HG03066 (cell line): ENCODE data around the gene DCST1.

Experiments used
- ATAC-seq: cut with Tn5 transposase; IDR thresholded peaks from one replicate; pipeline ENCODE4 v1.9.1; 2021; ENCODE audit warnings: low read depth; ENCODE audit not compliant: unreplicated experiment

Gene DCST1

DNA sequence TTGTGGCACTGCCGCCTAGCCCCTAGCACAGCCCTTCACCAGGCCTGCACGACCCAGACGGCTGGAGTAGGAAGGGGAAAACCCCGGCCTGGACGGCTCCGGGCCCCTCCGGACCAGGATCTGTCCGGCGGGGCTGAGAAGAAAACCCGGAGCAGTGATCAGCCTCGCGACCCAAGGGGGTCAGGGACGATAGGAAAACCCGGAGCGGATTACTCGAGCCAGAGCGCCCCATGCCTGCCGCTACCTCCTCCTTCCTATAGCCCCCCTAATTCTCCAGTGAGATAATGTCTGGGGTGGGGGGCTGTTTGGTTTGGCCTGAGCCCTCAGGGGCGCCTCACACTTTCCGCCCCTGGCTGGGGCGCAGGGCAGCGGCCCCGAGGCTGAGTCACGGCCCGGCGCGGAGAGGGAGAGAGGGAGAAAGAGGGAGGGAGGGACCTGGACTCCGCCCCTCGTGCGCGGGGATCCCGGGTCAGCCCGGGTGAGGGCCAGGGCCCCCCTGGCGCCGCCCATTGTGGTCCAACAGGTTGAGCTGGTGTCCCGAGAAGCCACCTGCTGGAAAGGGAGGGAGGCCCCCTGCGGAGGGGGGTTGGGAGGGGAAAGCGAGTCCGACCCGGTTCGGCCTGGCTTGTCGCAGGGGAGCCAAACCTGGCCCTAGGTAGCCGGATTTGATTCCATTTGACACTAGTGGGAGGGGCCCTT is 32.7 kb upstream of the DCST1 start:
- ATAC-seq = peak; percentile 38

DNA sequence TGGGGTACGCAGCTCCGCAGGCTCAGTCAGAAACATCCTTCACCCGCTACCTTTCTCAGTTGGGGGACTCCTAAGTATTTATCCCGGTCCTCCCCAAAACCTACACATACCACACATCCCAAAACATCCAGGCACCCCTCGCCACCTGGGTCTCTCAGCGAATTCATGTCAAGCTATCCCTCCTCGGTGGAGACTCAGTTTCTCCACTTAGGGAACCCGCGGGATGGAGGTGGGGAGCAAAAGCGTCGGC is 32.3 kb upstream of the DCST1 start:
- ATAC-seq = no peak

DNA sequence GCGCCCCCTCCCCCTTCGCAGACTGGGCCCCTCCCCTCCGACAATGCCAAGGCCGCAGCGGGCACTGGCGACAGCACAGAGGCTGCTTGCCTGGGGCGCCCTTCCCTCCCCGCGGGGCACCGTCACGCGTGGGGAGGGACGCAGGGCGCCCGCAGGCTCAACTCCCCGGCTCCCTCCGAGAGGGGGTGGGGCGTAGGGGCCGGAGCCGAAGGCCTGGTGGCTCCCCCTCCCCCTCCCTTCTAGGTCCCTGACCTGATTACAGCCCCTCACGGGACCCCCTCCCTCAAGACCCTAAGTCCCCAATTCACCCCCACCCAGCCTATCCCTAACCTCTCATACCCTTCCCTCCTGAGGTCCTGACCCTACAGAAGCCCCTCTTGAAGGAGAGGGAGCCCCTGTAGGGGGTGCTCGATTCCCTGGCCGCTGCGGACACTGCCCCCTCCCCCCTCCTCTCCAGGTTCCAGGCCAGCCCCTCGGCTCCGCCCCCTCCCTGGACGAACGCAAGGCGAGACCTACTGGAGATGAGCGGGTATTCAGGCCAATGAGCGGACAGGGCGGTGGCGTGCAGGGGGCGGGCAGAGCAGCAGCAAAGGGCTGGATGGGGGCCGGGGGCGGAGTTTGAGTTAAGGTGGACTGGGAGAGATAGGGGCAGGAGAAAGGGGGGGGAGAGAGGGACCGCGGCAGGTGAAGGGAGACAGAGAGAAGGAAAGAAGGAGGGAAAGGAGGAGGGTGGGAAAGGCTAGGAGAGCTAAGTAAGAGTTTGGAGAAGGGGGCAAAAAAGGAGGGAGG is 31.8 kb upstream of the DCST1 start:
- ATAC-seq = peak; percentile 46

DNA sequence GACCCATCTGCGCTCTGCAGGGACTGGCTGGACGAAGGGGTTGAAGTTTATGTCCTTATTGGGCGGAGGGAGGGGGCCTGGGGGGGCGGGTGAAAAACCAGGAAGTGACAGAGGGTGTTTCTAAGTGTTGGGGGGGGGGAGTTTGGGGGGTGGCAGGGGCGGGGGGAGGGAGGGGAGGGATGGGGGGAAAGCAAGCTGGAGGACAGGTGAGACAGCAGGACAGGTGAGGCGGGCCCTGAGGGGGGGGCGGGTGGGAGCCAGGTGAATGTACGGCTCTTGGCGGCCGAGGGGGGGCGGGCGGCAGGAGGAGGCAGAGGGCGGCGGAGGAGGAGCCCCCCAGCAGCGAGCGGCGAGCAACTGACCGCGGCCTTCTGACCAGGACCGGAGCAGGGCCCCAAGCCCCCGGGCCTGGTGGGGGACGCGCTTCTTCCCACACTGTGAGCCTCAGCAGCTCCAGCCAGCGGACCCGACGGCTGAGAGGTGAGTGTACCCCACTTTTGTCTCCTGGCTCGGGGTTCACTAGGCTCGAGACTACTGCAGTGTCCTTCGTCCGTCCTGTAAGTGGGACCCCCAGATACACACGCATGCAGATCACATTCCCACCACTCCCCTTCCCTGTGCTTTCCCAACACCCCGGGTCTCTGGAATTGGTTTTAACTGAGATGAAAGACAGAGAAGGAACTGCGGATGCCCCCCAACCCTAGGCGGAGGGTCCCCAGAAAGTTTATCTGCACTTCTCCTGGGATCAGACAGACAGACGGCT is 31.0 kb upstream of the DCST1 start, which contains the start of gene ZBTB7B:
ZBTB7B (plus strand) TSS at position 339 of the 763 bp plus-strand sequence. CDS start 11,859 bp downstream, outside the sequence.
- ATAC-seq = no peak

DNA sequence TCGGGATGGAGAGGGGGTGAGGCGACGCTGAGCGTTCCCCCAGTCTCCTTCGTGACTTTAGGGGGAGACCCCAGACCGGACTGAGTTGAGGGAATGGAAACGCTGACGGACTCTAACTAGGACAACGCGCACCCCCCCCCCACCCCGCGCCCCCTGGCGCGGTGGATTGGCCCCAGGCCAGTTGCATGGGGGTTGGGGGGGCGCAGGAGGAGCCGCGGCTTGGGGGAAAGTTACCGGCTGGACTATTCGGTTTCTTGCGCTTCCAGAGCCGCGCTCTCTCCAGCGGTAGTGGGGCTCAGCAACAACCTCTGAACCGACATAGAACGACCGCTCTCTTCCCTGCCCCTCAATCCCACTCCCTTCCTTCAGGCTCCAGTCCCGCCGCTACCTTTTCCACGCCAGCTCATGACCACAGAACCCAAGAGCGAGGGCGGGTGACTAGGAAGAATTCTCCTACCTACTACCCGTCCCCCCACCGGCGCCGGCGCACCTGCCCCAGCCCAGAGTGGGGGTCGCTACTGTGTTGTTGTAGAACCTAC is 30.3 kb upstream of the DCST1 start:
- no peak for ATAC-seq

DNA sequence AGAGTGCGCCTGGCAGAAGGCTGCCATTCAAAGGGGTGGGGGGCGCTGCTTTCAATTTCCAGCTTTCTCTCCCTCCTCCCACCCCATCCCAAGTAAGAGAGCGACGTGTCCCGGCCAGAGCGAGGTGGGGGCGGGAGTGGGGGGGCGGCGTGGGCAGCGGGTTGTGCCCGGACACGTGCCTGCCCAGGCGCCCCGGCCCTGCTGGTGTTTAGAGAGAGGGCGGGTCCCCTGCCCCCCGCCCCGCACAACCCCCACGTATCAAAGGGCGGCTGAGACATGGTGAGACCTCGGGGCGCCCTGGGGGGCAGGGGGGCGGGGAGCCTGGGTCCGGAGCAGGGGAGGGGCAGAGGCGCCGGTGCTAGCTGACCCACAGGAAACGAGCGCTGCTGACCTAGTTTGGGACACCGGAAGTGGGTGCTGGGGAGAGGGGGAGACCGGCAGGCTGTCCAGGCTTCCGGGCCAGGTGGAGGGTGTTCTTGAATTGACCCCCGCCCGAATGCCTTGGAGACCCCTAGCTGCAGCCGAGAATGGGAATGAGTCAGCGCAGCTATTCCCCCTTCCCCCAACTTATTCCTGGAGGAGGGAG is 29.8 kb upstream of the DCST1 start:
- ATAC-seq = no peak

DNA sequence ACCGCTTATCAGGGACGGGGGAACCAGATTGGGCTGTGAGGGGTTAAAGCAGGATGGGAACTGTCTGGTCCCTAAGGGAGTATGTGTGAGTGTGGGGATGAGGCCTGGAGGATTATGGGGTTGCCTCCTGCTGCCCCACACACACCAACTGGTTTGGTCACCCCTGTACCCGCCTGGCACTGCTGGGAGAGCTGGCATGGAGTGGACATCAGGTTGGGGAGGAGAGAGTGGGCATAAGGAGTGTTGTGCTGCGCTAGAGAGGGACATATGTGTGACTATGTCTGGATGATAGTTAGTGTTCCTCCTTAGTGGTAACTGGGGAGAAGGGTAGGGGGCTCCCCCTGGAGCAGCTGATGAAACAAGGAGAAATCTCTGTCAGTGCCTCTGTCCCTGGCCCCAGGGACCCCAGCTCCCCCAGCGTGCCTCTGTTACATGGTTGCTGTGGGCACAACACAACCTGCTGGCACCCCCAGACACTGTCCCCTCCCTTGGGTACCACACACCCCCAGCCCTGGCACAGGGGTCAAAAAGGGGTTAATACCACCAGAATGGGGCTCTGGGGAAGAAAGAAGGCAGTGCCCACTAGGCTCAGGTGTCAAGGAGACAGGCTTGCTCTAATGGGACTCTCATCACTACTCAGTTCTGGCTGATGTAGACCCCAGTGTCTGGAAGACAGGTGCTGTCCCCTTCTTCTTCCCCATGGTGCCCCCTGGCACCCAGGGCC is 29.1 kb upstream of the DCST1 start:
- ATAC-seq = no peak

DNA sequence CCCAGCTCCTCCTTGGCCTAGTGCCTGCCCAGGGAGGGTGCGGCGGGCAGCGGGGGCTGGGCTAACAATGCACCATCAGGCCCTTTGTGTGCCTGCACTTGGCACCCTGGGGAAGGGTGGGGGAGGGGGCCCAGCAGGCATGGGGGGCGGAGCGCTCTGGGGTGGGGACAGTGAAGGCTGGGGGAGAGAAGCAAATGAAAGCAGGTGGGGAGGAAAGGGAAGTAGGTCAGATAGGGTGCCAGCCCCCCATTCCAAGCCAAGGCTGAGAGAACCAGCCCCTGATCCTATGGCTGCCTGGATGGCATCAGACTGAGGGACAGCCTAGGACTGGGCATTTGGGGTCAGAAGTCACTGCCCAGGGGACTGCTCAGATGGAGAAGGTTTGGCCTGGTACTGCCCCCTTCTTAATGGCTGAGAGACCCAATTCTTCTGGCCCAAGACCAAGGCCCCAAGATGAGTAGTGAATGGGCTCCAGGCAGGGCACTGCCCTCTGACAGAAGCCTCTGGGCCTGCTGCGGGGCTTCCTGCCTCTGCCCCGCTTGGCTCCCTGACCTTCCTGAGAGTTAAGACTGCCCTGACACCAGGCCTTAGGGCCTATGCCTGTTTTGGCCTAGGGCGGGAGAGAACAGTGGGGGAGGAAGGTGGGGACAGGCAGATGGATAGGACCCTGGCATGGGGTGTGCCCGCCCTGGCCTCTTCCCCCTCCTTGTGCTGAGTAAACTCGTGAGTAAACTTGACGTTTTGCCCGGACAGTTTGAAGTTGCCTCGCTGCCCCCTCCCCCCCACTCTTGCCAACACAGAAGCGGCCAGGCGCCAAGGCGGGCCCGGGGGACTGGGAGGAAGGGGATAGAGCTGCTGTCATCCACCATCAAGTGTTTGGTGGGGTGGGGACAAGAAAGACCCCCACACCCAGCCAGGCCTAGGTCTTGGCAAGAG is 28.3 kb upstream of the DCST1 start:
- no peak for ATAC-seq

DNA sequence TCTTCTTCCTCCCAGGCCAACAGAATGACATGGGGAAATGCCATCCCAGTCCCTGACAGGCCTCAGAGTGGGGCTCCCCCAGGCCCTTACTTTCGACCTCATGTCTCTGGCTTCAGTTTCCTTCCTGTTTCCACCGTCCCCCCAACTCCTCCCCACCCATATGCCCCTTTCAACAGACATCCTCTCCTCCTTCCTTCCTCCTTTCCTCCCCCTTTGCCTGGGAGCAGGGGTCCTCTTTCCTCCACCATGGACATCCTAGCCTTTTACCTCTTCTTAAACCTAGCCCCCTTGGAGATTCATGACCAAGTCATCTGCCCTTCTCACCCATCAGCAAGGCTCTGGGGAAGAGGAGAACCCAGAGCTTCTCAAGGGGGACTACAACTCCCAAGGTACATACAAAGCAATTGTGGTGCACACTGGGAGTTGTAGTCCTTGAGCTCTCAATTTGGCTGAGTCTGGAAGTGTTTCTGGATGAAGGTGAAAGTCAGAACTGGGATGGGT is 27.0 kb upstream of the DCST1 start:
- ATAC-seq = no peak

DNA sequence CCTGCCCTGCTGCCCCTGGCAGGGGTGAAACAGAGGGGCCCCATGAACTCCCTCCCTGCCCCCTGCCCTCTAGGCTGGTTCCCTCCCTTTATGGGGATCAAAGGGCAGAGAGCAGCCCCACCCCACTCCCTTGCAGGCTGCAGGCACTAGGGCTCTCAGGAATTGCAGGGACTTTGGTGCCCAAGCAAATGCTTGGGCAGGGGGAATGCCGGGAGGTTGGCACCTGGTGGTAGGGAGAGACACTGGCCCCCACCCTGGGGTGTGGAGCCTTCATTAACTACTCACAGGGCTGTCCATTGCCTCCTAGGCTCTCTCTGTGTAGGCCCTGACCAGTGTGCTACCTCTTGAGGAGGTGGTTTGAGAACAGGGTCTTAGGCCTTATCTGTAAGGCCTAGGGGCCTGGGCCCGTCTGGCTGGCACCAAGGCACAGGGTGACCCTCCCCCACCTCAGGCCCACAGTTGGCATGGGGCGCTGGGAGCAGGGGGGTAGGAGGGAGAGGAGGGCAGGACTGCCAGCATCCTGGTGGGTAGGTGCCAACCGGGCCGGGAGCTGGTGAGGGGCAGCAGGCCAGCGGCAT is 26.3 kb upstream of the DCST1 start:
- ATAC-seq = no peak

DNA sequence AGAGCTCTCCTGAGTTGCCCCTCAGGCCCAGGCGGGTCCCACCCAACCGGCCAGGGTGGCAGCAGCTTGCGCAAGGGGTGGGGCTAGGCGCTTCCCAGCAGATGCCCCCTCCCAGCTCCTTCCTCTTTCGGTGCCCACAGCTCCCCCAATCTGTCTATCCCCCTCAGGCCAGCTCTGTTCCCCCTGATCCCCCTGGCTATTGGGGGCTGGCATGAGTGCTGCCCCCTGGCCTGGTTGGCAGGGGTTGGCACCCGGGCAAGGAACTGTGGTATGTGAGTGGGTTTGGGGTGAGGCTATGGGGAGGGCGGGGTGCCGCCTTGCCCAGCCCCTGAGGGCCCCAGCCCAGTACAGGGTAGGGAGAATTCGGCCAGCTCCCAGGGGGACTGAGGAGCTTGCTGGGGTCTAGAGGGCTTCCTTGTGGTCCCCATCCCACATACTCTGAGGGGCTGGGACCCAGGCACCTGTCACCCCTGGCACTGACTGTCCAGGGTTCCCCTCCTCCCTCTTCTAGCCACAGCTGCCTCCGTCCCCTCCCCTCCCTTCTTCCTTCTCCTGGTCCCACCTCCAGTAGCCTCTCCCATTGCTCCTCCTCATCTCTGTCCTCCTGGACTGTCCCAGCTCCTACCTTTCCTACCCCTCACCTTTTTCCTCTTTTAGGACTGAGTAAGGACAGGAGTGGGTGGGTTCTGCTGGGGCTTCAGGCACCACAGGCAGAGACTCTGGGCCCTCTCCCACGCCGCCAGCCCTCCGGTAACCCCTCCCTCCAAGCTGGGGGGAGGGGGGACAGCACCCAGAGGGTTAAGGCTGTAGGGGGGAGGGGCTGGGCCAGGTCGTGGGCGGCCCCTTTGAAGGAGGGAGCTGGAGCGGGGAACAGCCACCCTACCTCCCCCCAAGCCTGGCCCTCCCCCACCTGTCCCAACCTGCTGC is 25.3 kb upstream of the DCST1 start:
- ATAC-seq = no peak

DNA sequence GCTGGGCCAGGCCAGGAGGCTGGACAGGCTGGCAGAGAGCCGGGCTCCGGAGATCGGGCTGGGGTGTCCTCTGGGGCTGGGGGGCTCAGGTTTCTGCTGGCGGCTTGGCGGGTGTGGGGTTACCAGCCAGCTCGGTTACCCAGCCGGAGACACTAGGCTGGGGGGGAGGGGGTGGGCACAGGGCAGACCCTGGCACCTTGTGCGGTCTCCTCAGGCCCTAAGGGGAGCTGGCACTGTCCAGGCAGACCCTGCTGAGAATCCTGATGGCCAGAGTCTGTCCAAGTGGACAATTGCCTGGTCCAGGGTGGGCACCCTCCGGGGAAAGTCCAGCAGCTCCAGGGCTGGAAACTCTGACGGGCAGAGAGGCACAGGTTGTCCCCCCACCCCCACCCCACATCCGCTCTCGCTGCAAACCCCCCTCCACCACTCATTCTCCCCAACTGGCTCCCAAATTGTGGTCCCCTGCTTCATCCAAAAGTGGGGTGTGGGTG is 24.4 kb upstream of the DCST1 start:
- ATAC-seq = no peak

DNA sequence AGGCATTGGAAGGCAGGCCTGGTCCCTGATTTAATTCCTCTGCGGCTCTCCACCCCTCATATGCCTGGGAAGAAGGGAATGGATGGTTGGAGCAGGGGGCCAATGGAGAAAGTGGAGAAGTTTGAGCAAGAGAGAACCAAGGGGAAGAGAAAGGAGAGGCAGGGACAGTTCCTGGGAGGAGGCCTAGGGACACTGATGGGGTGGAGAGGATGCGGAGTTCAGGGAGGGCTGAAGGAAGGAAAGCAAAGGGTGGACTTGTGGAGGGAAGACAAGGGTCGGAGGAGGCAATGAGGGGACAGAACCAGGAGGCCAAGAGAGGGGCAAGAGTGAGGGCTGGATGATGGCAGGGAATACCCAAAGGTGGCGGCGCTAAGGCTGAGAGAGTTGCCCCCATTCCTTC is 23.9 kb upstream of the DCST1 start:
- ATAC-seq = no peak

DNA sequence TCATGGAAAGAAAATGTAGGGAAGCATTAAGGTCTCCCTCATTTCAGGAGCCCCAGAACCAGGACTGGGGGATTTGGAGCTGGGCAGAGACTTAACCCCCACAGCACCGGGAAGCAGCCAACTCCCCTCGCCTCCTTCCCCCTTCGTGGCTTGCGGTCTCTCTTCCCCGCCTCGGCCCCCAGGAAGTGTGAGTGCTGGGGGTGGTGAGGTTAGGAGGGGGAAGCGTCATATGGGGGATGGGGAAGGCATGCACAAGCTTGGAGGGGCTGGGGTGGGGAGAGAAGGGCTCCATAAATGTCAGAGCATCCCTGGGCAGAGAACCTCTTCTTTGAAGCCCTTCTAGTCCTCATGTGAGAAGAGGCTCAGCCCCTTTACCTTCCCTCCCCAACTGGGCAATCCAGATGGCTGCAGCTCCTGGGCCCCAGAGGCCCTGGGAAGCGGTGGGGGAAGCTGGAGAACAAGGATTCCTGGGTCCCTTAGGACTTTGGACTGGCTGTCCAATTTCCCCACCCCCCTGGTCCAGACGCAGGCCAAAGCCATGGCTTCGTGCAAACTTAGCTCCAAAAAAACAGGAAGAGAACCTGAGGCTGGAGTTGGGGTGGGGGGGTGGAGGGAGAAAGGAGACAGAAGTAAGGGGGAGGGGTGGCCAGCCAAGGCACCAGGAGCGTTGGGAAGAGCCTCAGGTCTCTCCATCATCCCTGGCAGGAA is 23.3 kb upstream of the DCST1 start:
- ATAC-seq = no peak

DNA sequence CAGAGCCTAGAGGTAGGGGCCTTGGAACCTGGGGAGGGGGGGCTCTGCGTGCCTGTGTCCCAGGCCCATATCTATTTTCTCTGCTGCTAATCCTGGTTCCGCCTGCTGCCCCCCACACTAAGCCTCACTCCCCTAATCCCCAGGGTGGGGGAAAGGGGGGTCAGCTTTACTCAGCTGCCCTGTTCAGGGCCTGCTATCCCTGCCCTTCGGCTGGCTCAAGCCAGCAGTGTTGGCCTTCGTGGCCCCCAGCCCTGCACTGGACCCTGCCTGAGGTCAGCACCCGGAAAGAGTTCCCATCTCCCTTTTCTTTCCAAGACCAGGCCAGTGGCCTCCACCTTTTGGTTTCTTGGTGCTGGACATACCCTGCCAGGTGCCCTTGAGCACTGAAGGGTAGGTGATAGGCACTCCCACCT is 22.6 kb upstream of the DCST1 start:
- ATAC-seq = no peak

DNA sequence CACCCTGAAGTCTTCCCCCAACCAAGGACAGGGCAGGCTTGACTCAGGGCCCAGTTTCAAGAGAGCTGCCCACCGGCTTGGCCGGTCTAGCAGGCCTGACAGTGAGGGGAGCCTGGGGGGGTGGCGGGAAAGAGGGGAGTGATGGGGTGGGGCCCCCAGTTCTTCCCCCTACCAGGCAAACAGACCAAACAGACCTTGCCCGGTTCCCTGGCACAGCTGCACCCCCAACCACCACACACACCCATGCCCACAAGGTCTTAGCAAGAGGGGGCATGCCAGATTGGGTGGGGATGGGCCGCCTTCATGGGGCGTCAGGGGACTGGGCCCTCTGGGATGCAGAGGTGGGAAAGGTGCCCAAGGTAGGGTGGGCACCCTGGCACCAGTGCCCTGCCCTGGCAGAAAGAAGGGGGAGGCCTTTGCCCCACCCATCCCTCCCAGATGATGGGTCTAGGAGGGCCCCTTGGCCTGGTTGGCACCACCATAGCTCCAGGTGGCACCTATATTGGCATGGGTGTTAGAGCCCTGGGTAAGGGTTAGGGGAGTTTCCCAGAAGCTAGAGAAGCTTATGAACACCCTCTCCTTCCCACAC is 22.1 kb upstream of the DCST1 start:
- ATAC-seq = no peak
